ENCODE results near the gene HNF1A. TPM values are rescaled to one million over a fixed set of nuclear protein-coding genes. Genes with fewer than 3 reads are reported as not detected.

Gene HNF1A
- total RNA-seq, 1 experiment from 2014 or later, result not detected

GRCh38 chr12:120941412-120941811, 36.9 kb upstream of the HNF1A start:
- POLR2A ChIA-PET, result no interaction called here
- no peaks in the 10 kb centered on the region for H4K20me1 ChIP-seq (ENCODE audit: insufficient read depth)
- BruUV-seq (replicated peaks), result no TSS peak

More at GRCh38 chr12:120941412-120941811, 36.9 kb upstream of the HNF1A start:
- H3K9ac ChIP-seq (ENCODE audit: low read length), result no peak overlapping the region
- no peaks in the 10 kb centered on the region for H3K36me3 ChIP-seq (ENCODE audit: control insufficient read depth in 1 of 2, insufficient read depth in 2 of 2, low read length in 2 of 2)
- peaks cover 4 to 12% of the 10 kb centered on the region in 2 experiments; a peak in 3 of 4 replicates for H3K4me1 ChIP-seq (ENCODE audit: control insufficient read depth in 1 of 2, insufficient read depth in 2 of 2, low read length in 2 of 2)
- CTCF ChIA-PET, result no interaction called here
- H3K4me3 ChIP-seq (replicated peaks in 1 of 2; ENCODE audit: low read depth in 1 of 2, low read length in 2 of 2), result no peak overlapping the region
- no peaks in the 10 kb centered on the region for H3K79me2 ChIP-seq (ENCODE audit: insufficient read depth, low read length)
- RAD21 ChIA-PET (ENCODE audit: low non-redundant PET in 1 of 2, low total read pairs in 2 of 2, uncharacterized antibody in 2 of 2, unreplicated experiment in 2 of 2), result no interaction called here
- intact Hi-C loops (cut with micrococcal nuclease), result no loop called here
- ATAC-seq (no peak), DNase-seq (ENCODE audit: low read depth, low spot score) (no peak)
- H3K27me3 ChIP-seq (ENCODE audit: insufficient read depth, low read length), result no peaks in the 10 kb centered on the region
- no peak for TF ChIP-seq ATF3 (IDR thresholded peaks at IDR 0.05)
- no peak for TF ChIP-seq SRF (IDR thresholded peaks at IDR 0.05; ENCODE audit: low read depth)
- TF ChIP-seq MAX (IDR thresholded peaks at IDR 0.05), result no peak
- TF ChIP-seq CBX3 (IDR thresholded peaks at IDR 0.05; ENCODE audit: low read depth), result no peak
- TF ChIP-seq TCF7L2 (IDR thresholded peaks at IDR 0.05; ENCODE audit: borderline replicate concordance, extremely low read depth, insufficient read depth, insufficient read length), result no peak
- TF ChIP-seq EZH2phosphoT487 (IDR thresholded peaks at IDR 0.05; ENCODE audit: borderline replicate concordance), result no peak
- no peak for TF ChIP-seq SIN3A (IDR thresholded peaks at IDR 0.05; ENCODE audit: low read depth)
- no peak for TF ChIP-seq POLR2A (IDR thresholded peaks at IDR 0.05; ENCODE audit: borderline replicate concordance, extremely low read depth, insufficient read depth, insufficient read length)
- TF ChIP-seq JUND (IDR thresholded peaks at IDR 0.05), result no peak
- no peak for TF ChIP-seq CEBPB (IDR thresholded peaks at IDR 0.05; ENCODE audit: low read depth)
- no peak for TF ChIP-seq CTCF (IDR thresholded peaks at IDR 0.05 in 2 of 3, conservative IDR thresholded peaks at IDR 0.05 in 1 of 3; ENCODE audit: borderline replicate concordance in 1 of 3, insufficient read depth in 1 of 3, low read depth in 2 of 3, low read length in 2 of 3)
- no peaks in the 10 kb centered on the region for H3K9me3 ChIP-seq (ENCODE audit: control insufficient read depth in 1 of 2, insufficient read depth in 1 of 2, low read depth in 1 of 2, low read length in 2 of 2)
- no peak overlapping the region for H3K27ac ChIP-seq (ENCODE audit: low read depth, low read length)
- H3K4me2 ChIP-seq (ENCODE audit: low read length), result no peak overlapping the region
- no peak overlapping the region for H2AFZ ChIP-seq (ENCODE audit: low read depth, low read length, poor library complexity, severe bottlenecking)
- no peaks in the 10 kb centered on the region for H3K9me2 ChIP-seq (ENCODE audit: insufficient read depth)
